Peyer's patch (tissue), 4 donors: ENCODE measurements around the gene ANKIB1. TPM values are rescaled to one million over a fixed set of nuclear protein-coding genes. Genes with fewer than 3 reads are reported as not detected.
"Not testable (repeated sequence)": the region's sequence is repeated elsewhere in the genome, so short reads cannot be mapped to it uniquely, and the experiment has no call there.

Experiments used
- DNase-seq, 3 donors: peaks; one replicate each; pipeline ENCODE4 v3.0.0-alpha.2; 2017 to 2019
- H3K27ac ChIP-seq, 4 donors: fragments of 200-600 bp; sonication (generic); one replicate each; pipeline ENCODE4 v1.5.1; 2016 to 2019
- H3K27me3 ChIP-seq, 2 donors: fragments of 200-600 bp; sonication (generic); one replicate each; pipeline ENCODE4 v1.5.1; 2019
- H3K36me3 ChIP-seq, 3 donors: fragments of 200-600 bp; sonication (generic); one replicate each; pipeline ENCODE4 v1.5.1; 2016 to 2019
- H3K4me1 ChIP-seq, 4 donors: fragments of 200-600 bp; sonication (generic); one replicate each; pipeline ENCODE4 v1.5.1; 2016 to 2019
- H3K4me3 ChIP-seq, 4 donors: fragments of 200-600 bp; sonication (generic); 1 replicate in 3 of 4; 2 replicates in 1 of 4; pipeline ENCODE4 v1.5.1; 2016 to 2019; ENCODE audit warnings: mild to moderate bottlenecking in 1 of 4
- H3K9me3 ChIP-seq, 4 donors: fragments of 200-600 bp; sonication (generic); one replicate each; pipeline ENCODE4 v1.5.1; 2016 to 2019; ENCODE audit warnings: mild to moderate bottlenecking in 1 of 4
- CTCF ChIP-seq, 6 experiments: fragments of 450-650 bp in 4 of 6; fragments of 200-600 bp in 2 of 6; sonication (generic) in 1 of 6; IDR thresholded peaks; one replicate each; pipeline ENCODE4 v1.5.1; 2017 to 2019; ENCODE audit warnings: antibody characterized with exemption in 6 of 6, mild to moderate bottlenecking in 3 of 6, moderate library complexity in 1 of 6
- POLR2A ChIP-seq, 2 donors: fragments of 450-650 bp; IDR thresholded peaks; one replicate each; pipeline ENCODE4 v1.5.1; 2017; ENCODE audit warnings: antibody characterized with exemption in 2 of 2, mild to moderate bottlenecking in 2 of 2, moderate library complexity in 2 of 2
- total RNA-seq, 4 donors: library from RNA; depleted of rRNA; stranded (reverse); fragments of >200 nt; gene quantifications; one replicate each; pipeline ENCODE4 v1.1.0, GENCODE V29; 2016

ANKIB1 gene
- total RNA-seq, 4 donors from 2014 or later, result 37.8 to 82.5 (median 47.1) TPM

GRCh38 chr7:92352009-92352408 is 106.2 kb downstream of the ANKIB1 start:
- DNase-seq, result no peak
- no peak overlapping the region for H3K27ac ChIP-seq
- no peaks in the 10 kb centered on the region for H3K27me3 ChIP-seq
- H3K4me1 ChIP-seq, result no peaks in the 10 kb centered on the region
- no peaks in the 10 kb centered on the region for H3K9me3 ChIP-seq
- H3K36me3 ChIP-seq, result peaks cover 0 to 31% (median 0%) of the 10 kb centered on the region in 3 donors
- no peak overlapping the region for H3K4me3 ChIP-seq
- TF ChIP-seq CTCF (IDR thresholded peaks at IDR 0.05), result no peak

- H3K4me3 ChIP-seq, result no peak overlapping the region
- H3K27me3 ChIP-seq, result no peaks in the 10 kb centered on the region
- no peak for DNase-seq
- no peaks in the 10 kb centered on the region for H3K4me1 ChIP-seq
- peaks cover 0 to 31% (median 0%) of the 10 kb centered on the region in 3 donors for H3K36me3 ChIP-seq
- TF ChIP-seq CTCF (IDR thresholded peaks at IDR 0.05) (no peak), POLR2A (IDR thresholded peaks at IDR 0.05) (no peak)
- no peak overlapping the region for H3K27ac ChIP-seq
- no peaks in the 10 kb centered on the region for H3K9me3 ChIP-seq
Measured at GRCh38 chr7:92354214-92354613, 108.4 kb downstream of the ANKIB1 start.

GRCh38 chr7:92356406-92356805 is 110.6 kb downstream of the ANKIB1 start:
- Histone ChIP-seq H3K27ac (no peak overlapping the region), H3K4me1 (no peaks in the 10 kb centered on the region), H3K27me3 (no peaks in the 10 kb centered on the region), H3K36me3 (peaks cover 0 to 27% (median 0%) of the 10 kb centered on the region in 3 donors), H3K4me3 (no peak overlapping the region), H3K9me3 (no peaks in the 10 kb centered on the region)
- no peak for DNase-seq
- TF ChIP-seq POLR2A (IDR thresholded peaks at IDR 0.05) (no peak), CTCF (IDR thresholded peaks at IDR 0.05) (no peak)

- H3K27ac ChIP-seq, result no peak overlapping the region
- H3K27me3 ChIP-seq, result no peaks in the 10 kb centered on the region
- H3K36me3 ChIP-seq, result peaks cover 0 to 25% (median 0%) of the 10 kb centered on the region in 3 donors
- no peaks in the 10 kb centered on the region for H3K4me1 ChIP-seq
- TF ChIP-seq CTCF (IDR thresholded peaks at IDR 0.05), result no peak
- TF ChIP-seq POLR2A (IDR thresholded peaks at IDR 0.05), result no peak
- no peak for DNase-seq
- no peaks in the 10 kb centered on the region for H3K9me3 ChIP-seq
- no peak overlapping the region for H3K4me3 ChIP-seq
Measured at GRCh38 chr7:92357260-92357659, 111.5 kb downstream of the ANKIB1 start.

- not testable (repeated sequence) for H3K4me1 ChIP-seq, DNase-seq, H3K27me3 ChIP-seq, H3K4me3 ChIP-seq, H3K27ac ChIP-seq, H3K9me3 ChIP-seq
- peaks cover 0 to 24% (median 0%) of the 10 kb centered on the region in 3 donors for H3K36me3 ChIP-seq
Measured at GRCh38 chr7:92359179-92359578, 113.4 kb downstream of the ANKIB1 start.

- H3K9me3 ChIP-seq, result no peaks in the 10 kb centered on the region
- TF ChIP-seq CTCF (IDR thresholded peaks at IDR 0.05), result no peak
- no peak for TF ChIP-seq POLR2A (IDR thresholded peaks at IDR 0.05)
- H3K36me3 ChIP-seq, result peaks cover 0 to 23% (median 0%) of the 10 kb centered on the region in 3 donors
Measured at GRCh38 chr7:92359801-92360200, 114.0 kb downstream of the ANKIB1 start.

More at GRCh38 chr7:92359801-92360200, 114.0 kb downstream of the ANKIB1 start:
- Histone ChIP-seq H3K27ac (no peak overlapping the region), H3K4me1 (no peaks in the 10 kb centered on the region), H3K4me3 (no peak overlapping the region), H3K27me3 (no peaks in the 10 kb centered on the region)
- no peak for DNase-seq
